Right hindlimb (tissue), 1 donor: ENCODE measurements around the gene FBLN1.

Experiments
- DNase-seq: peaks from one replicate; pipeline ENCODE4 v3.0.0-alpha.2; 2018

The FBLN1 gene

GRCh38 chr22:45644714-45645113 lies 142.0 kb downstream of the FBLN1 start:
- DNase-seq, result no peak

GRCh38 chr22:45645150-45645525 lies 142.5 kb downstream of the FBLN1 start:
- DNase-seq, result no peak

DNA sequence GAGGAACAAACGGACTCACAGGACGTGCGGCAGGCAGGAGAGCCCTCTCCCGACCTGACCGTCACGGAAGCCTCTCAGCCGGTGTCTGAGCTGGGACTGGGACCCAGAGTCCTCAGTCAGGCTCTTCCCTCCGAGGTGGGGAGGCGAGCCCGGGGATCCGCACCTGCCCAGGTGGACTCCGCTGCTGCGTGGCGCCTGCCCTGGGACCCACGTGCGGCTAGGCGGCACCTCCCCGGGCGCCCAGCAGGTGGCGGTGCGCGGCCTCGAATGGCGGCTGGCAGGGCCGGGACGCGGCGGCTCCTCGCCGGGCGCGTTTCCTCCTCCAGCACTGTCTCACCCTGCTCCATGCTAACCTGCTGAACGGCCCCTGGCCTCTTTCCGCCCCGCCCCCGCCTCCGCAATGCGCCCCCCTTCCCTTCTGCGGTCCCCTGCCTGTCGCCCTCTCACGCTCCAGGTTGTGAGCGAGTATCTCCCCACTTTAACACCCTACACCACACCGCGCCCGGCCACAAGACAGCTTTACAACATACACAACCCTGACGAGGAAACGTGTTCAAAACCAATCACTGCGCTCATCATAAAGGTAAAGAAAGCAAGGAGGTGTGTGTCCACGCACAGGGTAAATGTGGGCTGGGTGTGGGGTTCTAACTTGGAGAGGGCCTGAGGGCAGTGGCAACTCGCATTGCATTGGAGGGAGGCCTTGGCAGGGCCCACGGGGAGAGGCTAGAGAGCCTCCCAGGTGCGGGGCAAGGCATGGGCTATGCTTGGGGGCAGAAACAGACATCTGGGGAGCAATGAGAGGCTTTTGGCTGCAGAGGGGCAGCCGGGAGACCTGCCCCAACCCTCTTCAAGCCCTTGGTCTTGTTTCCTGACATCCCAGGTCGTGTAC lies 143.1 kb downstream of the FBLN1 start:
- DNase-seq, result peak; percentile 72

- no peak for DNase-seq
Observed at GRCh38 chr22:45647532-45648225, 145.0 kb downstream of the FBLN1 start.

DNA sequence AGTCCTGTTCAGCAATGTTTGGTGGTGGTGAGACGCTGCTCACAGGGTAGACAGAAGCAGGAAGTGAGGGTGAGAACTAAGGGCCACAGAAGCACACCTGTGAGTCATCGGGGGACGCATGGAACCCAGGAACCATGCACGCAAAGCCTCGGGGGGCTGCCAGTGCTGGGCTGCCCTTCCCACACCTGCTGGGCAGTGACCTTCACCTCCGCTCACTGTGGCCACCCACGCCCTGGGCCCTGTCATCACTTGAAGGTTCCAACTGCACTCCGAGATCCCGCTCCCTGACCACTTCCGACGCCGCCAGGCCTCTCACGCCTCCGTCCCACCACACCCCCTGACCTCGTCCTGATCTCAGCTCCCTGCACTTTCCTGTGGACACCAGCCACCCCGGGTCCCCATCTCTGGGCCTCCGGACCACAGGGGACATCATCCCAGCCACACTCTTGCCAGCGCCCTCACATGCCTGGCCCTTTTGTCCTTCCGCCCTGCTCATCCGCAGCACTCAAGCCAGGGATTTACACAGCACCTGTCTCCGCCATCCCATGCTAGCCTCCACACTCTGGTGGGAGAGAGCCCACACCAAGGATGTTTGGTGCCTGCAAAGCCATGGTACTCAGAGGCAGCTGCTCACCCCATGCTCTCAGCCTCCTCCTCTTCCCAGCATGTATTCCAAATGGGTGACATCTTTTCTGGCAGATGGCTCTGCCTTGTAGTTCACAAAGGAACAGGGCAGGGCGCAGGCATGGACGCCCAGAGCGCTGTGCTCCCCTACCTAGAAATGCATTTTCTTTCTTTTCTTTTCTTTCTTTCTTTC lies 145.8 kb downstream of the FBLN1 start:
- DNase-seq, result no peak

DNA sequence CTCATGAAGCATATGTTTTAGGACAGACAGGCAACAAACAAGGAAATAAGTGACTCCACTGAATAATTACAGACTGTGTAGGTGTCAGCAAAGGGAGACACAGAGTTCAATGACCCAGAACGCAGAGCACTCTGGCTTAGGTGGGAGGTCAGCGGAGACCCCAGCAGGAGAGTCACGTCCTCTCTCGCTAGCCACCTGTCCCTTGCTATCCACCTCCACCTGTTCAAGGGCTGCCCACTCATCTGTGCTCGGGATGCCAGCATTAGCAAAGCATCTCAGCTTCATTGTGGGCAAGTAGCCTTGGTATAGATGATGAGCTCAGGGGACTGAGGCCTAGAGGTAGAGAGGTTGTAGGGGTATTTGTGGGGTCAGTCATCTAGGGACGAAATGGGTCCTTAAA lies 147.1 kb downstream of the FBLN1 start:
- no peak for DNase-seq

DNA sequence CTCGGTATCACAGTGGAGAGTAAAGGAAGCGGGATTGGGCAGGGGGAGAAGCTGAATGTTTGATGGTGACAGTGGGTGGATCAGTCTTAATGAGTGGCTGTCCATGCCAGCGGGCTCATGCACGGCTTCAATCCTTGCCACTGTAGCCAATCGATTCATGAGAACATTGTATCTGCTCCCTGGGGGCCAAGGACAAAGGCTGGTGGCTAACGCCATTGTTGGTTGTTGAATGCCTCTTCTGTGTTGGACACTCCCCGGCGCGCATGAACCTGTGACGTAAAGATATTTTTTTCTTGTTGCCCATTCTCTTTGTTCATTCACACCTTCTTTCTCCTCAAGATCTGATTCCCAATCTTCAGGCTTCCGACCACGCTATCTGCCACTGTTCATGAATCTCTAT lies 148.0 kb downstream of the FBLN1 start:
- DNase-seq, result no peak
